Gastrocnemius medialis (tissue), 4 donors: ENCODE measurements around the gene DNTTIP2.

ENCODE experiments used
- CTCF ChIP-seq, 5 experiments: fragments of 450-650 bp in 3 of 5; fragments of 200-600 bp in 2 of 5; sonication (generic) in 2 of 5; IDR thresholded peaks in 4 of 5; conservative IDR thresholded peaks in 1 of 5; 1 replicate in 4 of 5; 2 replicates in 1 of 5; pipeline ENCODE4 v1.5.1; 2016 to 2019; ENCODE audit warnings: antibody characterized with exemption in 5 of 5, mild to moderate bottlenecking in 3 of 5, moderate library complexity in 3 of 5
- POLR2A ChIP-seq, 2 donors: fragments of 450-650 bp; IDR thresholded peaks; one replicate each; pipeline ENCODE4 v1.6.1; 2017; ENCODE audit warnings: antibody characterized with exemption in 2 of 2, mild to moderate bottlenecking in 2 of 2, moderate library complexity in 2 of 2

GRCh38 chr1:93905051-93905450 lies 26.0 kb upstream of the DNTTIP2 start:
- TF ChIP-seq POLR2A (IDR thresholded peaks at IDR 0.05) (no peak), CTCF (IDR thresholded peaks at IDR 0.05 in 4 of 5, conservative IDR thresholded peaks at IDR 0.05 in 1 of 5) (no peak)
